Memory B cell (primary cell): ENCODE measurements around the gene ARHGAP21.
A peak's percentile ranks its signal among the peaks of the same experiment; 100 is the strongest.
"Not testable (repeated sequence)": the region's sequence is repeated elsewhere in the genome, so short reads cannot be mapped to it uniquely, and the experiment has no call there.

ENCODE experiments used
- ATAC-seq: fragments of 150-1000 bp; cut with Tn5 transposase; 2 replicates; pipeline ENCODE4 v1.10.0; 2021; ENCODE audit warnings: low read depth, mild to moderate bottlenecking, moderate library complexity
- DNase-seq, 2 donors: peaks; one replicate each; pipeline ENCODE4 v3.0.0; 2022; ENCODE audit warnings: low spot score in 2 of 2
- H3K27ac Mint-ChIP-seq: one replicate; pipeline ENCODE4 v1.8.0; 2022; ENCODE audit warnings: mild to moderate bottlenecking, moderate library complexity, mixed read lengths
- H3K27me3 Mint-ChIP-seq: one replicate; pipeline ENCODE4 v1.8.0; 2022; ENCODE audit warnings: mixed read lengths
- H3K36me3 Mint-ChIP-seq: one replicate; pipeline ENCODE4 v1.8.0; 2022; ENCODE audit warnings: mild to moderate bottlenecking, mixed read lengths
- H3K4me1 Mint-ChIP-seq: one replicate; pipeline ENCODE4 v1.8.0; 2022; ENCODE audit warnings: mixed read lengths
- H3K4me3 Mint-ChIP-seq: one replicate; pipeline ENCODE4 v1.8.0; 2022; ENCODE audit warnings: mild to moderate bottlenecking, moderate library complexity, mixed read lengths
- H3K9me3 Mint-ChIP-seq: one replicate; pipeline ENCODE4 v1.8.0; 2022; ENCODE audit warnings: mixed read lengths

ARHGAP21 gene

DNA sequence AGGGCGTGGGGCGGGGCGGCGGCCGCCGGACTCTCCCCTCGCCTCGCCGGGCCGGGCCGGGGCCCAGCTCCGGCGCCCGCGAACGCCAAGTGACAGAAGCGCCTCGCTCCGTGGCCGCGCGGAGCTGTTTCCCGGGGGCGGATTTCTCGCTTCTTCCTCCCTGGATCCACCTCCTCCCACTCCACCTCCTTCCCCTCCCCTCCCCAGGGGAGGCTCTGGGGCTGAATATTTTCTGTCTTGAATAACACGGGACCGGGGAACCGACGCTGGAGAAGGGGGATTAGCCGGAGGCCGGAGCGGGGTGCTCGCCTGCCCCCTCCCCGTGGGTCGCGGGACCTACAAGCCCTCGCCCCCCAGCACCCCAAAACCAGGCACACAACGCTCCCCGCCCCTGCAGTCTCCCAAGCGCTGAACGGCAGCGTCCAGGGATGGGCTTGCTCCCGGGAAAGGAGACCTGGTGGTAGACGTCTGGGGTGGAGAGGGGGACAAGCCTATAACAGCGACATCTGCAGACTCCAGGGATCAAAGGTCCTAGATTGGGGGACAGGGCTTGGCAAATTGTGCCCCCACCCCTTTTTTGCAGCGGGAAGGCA, at the start of gene ARHGAP21:
Gene ARHGAP21 (minus strand): TSS at position 100 of the 593 bp plus-strand sequence. CDS start 1,988 bp downstream, outside the sequence.
- no peaks in the 10 kb centered on the region for H3K36me3 Mint-ChIP-seq
- ATAC-seq (peak; percentile 14), DNase-seq (peak; percentile 14 to 47)
- H3K4me1 Mint-ChIP-seq = peaks cover 9% of the 10 kb centered on the region
- no peaks in the 10 kb centered on the region for H3K27me3 Mint-ChIP-seq
- peak within 1 kb of the TSS; percentile 93 for H3K4me3 Mint-ChIP-seq
- no peaks in the 10 kb centered on the region for H3K9me3 Mint-ChIP-seq
- H3K27ac Mint-ChIP-seq = peak within 1 kb of the TSS; percentile 87

- H3K9me3 Mint-ChIP-seq = peaks cover 2% of the 10 kb centered on the region
- DNase-seq = no peak
- H3K4me3 Mint-ChIP-seq = no peak overlapping the region
- no peak for ATAC-seq
- H3K27me3 Mint-ChIP-seq = no peaks in the 10 kb centered on the region
- H3K36me3 Mint-ChIP-seq = no peaks in the 10 kb centered on the region
- no peak overlapping the region for H3K27ac Mint-ChIP-seq
- no peaks in the 10 kb centered on the region for H3K4me1 Mint-ChIP-seq
Observed at GRCh38 chr10:24771943-24772694, 48.4 kb upstream of the ARHGAP21 start.

- not testable (repeated sequence) for H3K36me3 Mint-ChIP-seq, ATAC-seq, H3K27ac Mint-ChIP-seq, DNase-seq, H3K4me1 Mint-ChIP-seq, H3K27me3 Mint-ChIP-seq, H3K9me3 Mint-ChIP-seq, H3K4me3 Mint-ChIP-seq
Observed at GRCh38 chr10:24764991-24765390, 41.3 kb upstream of the ARHGAP21 start.

- no peak overlapping the region for H3K4me3 Mint-ChIP-seq
- no peaks in the 10 kb centered on the region for H3K4me1 Mint-ChIP-seq
- peaks cover 1% of the 10 kb centered on the region for H3K27me3 Mint-ChIP-seq
- no peak for ATAC-seq
- DNase-seq = no peak
- H3K27ac Mint-ChIP-seq = no peak overlapping the region
- H3K9me3 Mint-ChIP-seq = peaks cover 7% of the 10 kb centered on the region
- peaks cover 3% of the 10 kb centered on the region for H3K36me3 Mint-ChIP-seq
Observed at GRCh38 chr10:24762966-24763623, 39.4 kb upstream of the ARHGAP21 start.

GRCh38 chr10:24762161-24762924, 38.7 kb upstream of the ARHGAP21 start:
- no peak overlapping the region for H3K27ac Mint-ChIP-seq
- no peak overlapping the region for H3K4me3 Mint-ChIP-seq
- no peaks in the 10 kb centered on the region for H3K4me1 Mint-ChIP-seq
- peaks cover 3% of the 10 kb centered on the region for H3K36me3 Mint-ChIP-seq
- H3K9me3 Mint-ChIP-seq = peaks cover 5% of the 10 kb centered on the region
- no peak for DNase-seq
- H3K27me3 Mint-ChIP-seq = peaks cover 1% of the 10 kb centered on the region
- ATAC-seq = no peak

DNA sequence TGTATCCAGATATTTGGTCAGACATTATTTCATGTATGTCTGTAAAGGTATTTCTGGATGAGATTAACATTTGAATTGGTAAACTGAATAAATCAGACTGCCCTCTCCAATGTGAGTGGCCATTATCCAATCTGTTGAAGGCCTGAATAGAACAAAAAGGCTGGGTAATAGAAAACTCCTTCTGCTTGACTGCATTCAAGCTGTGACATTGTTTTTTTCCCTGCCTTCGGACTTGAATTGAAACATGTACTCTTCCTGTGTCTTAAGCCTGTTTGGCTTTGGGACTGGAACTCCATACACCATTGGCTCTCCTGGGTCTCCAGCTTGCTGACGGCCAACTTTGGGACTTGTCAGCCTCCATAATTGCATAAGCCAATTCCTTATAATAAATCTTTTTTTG, 36.0 kb upstream of the ARHGAP21 start:
- Mint-ChIP-seq H3K4me3 (no peak overlapping the region), H3K27me3 (peaks cover 1% of the 10 kb centered on the region), H3K27ac (no peak overlapping the region), H3K9me3 (no peaks in the 10 kb centered on the region), H3K36me3 (no peaks in the 10 kb centered on the region), H3K4me1 (no peaks in the 10 kb centered on the region)
- DNase-seq (no peak), ATAC-seq (no peak)

DNA sequence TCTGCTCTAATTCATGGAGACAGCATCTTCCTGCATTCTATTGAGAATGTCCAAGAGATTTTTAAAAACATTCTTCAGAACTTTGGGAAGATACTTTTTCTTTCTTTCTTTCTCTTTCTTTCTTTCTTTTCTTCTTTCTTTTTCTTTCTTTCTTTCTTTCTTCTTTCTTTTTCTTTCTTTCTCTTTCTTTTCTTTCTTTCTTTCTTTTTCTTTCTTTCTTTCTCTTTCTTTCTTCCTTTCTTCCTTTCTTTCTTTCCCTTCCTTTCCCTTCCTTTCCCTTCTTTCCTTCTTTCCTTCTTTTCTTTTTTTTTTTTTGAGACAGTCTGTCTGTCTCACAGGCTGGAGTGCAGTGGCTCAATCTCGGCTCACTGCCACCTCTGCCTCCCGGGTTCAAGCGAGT, 34.6 kb upstream of the ARHGAP21 start:
- not testable (repeated sequence) for H3K9me3 Mint-ChIP-seq, H3K36me3 Mint-ChIP-seq, H3K27me3 Mint-ChIP-seq, H3K27ac Mint-ChIP-seq, DNase-seq, H3K4me3 Mint-ChIP-seq, ATAC-seq, H3K4me1 Mint-ChIP-seq

DNA sequence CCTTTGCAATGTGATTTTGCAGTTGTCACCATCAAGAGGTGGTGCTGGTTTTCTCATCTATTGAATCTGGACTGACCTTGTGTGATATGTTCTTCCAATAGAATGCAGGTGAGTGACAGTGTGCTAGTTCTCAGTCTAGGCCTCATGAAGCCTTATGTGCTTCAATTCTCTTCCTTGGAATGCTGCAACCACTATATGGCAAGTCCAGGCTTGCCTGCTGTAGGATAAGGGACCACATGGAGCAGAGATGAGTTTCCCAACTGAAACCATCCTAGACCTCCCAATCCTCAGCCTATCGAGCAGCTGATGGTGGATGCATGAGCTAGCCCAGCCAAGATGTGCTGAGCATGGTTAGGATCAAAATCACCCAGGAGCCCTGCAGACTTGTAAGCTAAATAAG, 32.6 kb upstream of the ARHGAP21 start:
- Mint-ChIP-seq H3K9me3 (no peaks in the 10 kb centered on the region), H3K27me3 (no peaks in the 10 kb centered on the region), H3K36me3 (no peaks in the 10 kb centered on the region), H3K4me1 (no peaks in the 10 kb centered on the region), H3K27ac (no peak overlapping the region), H3K4me3 (no peak overlapping the region)
- DNase-seq (no peak), ATAC-seq (no peak)

DNA sequence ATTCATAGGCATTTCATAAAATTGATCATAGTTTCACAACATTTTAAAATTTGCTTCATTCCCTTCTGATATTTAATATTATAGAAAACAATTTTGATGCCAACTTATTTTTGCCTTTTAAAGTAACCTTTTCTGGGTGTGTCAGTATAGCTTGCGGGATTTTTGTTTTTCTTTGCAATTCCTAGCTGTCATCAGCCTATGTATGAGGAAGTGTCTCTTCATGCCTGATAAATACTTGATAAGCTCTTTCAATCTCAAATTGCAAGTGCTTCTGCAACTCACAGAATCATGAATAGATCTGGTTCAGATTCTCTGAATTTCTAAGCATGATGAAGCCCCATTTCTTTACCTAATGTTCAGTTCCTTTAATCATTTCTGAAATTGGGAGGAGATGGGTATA, 28.0 kb upstream of the ARHGAP21 start:
- Mint-ChIP-seq H3K4me3 (no peak overlapping the region), H3K36me3 (no peaks in the 10 kb centered on the region), H3K9me3 (no peaks in the 10 kb centered on the region)

DNA sequence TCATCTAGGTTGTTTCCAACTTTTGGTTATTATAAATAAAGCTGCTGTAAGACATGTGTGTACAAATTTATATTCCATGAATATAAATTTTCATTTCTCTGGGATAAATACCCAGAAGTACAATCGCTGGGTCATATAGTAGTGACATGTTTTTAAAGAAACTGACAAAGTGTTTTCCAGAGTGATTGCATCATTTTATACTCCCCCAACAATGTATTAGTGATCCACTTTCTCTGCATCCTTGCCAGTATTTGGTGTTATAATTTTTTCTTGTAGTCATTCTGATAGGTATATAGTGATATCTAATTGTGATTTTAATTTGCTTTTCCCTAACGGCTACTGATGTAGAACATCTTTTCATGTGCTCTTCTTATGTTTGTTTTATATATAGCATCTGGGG, 27.0 kb upstream of the ARHGAP21 start:
- Mint-ChIP-seq H3K9me3 (no peaks in the 10 kb centered on the region), H3K36me3 (no peaks in the 10 kb centered on the region), H3K4me3 (no peak overlapping the region)

More for the DNA sequence above, 28.0 kb upstream of the ARHGAP21 start:
- Mint-ChIP-seq H3K27me3 (no peaks in the 10 kb centered on the region), H3K4me1 (no peaks in the 10 kb centered on the region), H3K27ac (no peak overlapping the region)
- ATAC-seq = no peak
- no peak for DNase-seq

DNA sequence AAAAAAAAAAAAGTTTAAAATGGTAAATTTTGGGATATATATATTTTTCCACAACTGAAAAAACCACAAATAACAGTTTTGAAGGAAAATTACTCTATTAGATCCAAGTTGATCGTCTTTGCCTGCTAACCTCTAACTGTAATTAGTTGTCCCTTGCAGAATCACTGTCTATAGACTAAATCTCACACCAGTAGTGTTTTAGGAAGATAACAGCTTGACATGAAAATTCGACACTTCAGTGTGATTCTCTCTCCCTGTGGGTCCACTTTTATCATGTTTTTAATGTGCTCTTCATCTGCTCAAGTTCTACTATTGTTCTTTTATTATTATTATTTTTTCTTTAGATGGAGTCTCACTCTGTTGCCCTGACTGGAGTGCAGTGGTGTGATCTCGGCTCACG, 24.5 kb upstream of the ARHGAP21 start:
- no peak for ATAC-seq
- H3K4me3 Mint-ChIP-seq = no peak overlapping the region
- H3K4me1 Mint-ChIP-seq = no peaks in the 10 kb centered on the region
- no peaks in the 10 kb centered on the region for H3K27me3 Mint-ChIP-seq
- no peak overlapping the region for H3K27ac Mint-ChIP-seq
- no peaks in the 10 kb centered on the region for H3K36me3 Mint-ChIP-seq
- no peaks in the 10 kb centered on the region for H3K9me3 Mint-ChIP-seq
- no peak for DNase-seq

More for the DNA sequence above, 27.0 kb upstream of the ARHGAP21 start:
- ATAC-seq (no peak), DNase-seq (no peak)
- no peaks in the 10 kb centered on the region for H3K27me3 Mint-ChIP-seq
- no peaks in the 10 kb centered on the region for H3K4me1 Mint-ChIP-seq
- no peak overlapping the region for H3K27ac Mint-ChIP-seq

DNA sequence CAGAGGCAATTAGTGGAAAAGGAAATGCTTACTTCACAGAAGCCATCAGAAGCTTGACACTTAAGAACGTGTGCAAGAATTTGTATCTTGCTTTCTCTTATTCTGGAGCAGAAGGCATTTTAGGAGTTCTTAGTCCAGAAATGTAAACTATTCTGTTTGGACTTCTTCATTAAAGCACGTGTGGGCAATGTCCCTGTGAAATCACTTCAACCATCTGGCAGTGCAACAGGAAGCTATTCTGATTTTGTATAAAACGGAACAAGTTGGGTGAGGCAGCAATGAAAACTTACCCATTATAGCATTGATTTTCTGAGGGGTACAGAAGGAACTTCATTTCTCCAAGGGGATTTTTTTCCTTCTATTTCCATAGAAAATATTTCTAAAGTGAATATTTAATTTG, 21.3 kb upstream of the ARHGAP21 start:
- H3K36me3 Mint-ChIP-seq = no peaks in the 10 kb centered on the region
- DNase-seq = no peak
- no peaks in the 10 kb centered on the region for H3K9me3 Mint-ChIP-seq
- no peaks in the 10 kb centered on the region for H3K27me3 Mint-ChIP-seq
- H3K4me3 Mint-ChIP-seq = no peak overlapping the region
- ATAC-seq = no peak
- no peak overlapping the region for H3K27ac Mint-ChIP-seq
- H3K4me1 Mint-ChIP-seq = no peaks in the 10 kb centered on the region

DNA sequence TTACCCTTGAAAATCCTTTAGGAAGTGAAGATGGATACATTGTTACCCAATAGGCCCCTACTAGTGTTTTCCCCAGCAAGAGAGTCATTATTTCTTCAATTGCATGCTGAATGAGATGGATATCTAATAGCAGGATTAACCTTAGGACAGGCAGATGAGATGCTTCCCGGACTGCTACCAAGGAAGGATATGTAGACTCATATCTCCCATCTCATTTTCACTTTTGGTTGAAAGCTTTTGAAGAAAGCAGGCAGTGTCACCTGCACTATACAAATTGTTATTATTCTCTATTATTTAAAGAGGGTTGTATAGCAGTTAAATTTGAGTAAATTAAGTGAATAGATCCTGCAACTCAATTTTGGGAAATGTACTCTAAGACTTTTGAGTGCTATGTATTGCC, 17.0 kb upstream of the ARHGAP21 start:
- no peaks in the 10 kb centered on the region for H3K36me3 Mint-ChIP-seq
- H3K9me3 Mint-ChIP-seq = no peaks in the 10 kb centered on the region
- H3K4me1 Mint-ChIP-seq = no peaks in the 10 kb centered on the region
- DNase-seq (no peak), ATAC-seq (no peak)
- H3K27me3 Mint-ChIP-seq = peaks cover 1% of the 10 kb centered on the region
- H3K27ac Mint-ChIP-seq = no peak overlapping the region
- H3K4me3 Mint-ChIP-seq = no peak overlapping the region

- no peaks in the 10 kb centered on the region for H3K36me3 Mint-ChIP-seq
- no peak overlapping the region for H3K4me3 Mint-ChIP-seq
- no peaks in the 10 kb centered on the region for H3K9me3 Mint-ChIP-seq
- no peak for ATAC-seq
- H3K27me3 Mint-ChIP-seq = peaks cover 1% of the 10 kb centered on the region
- no peak overlapping the region for H3K27ac Mint-ChIP-seq
- H3K4me1 Mint-ChIP-seq = no peaks in the 10 kb centered on the region
- no peak for DNase-seq
Observed at GRCh38 chr10:24737001-24737400, 13.3 kb upstream of the ARHGAP21 start.
